ENCODE results near the gene TRMT13.

GRCh38 chr1:100146958-100147357, 14.0 kb downstream of the TRMT13 start:
- TF ChIP-seq CTCF (IDR thresholded peaks at IDR 0.05 in 2 of 3, conservative IDR thresholded peaks at IDR 0.05 in 1 of 3; ENCODE audit: insufficient read depth in 2 of 3, low read depth in 1 of 3, low read length in 3 of 3) (no peak), MYNN (IDR thresholded peaks at IDR 0.05) (no peak), MYNN (CRISPR knock-in tag; IDR thresholded peaks at IDR 0.05) (no peak), EP300 (IDR thresholded peaks at IDR 0.05; ENCODE audit: low read length) (no peak), YY1 (IDR thresholded peaks at IDR 0.05; ENCODE audit: borderline replicate concordance in 1 of 3, control insufficient read depth in 1 of 3, extremely low read depth in 1 of 3, insufficient read depth in 3 of 3, insufficient read length in 1 of 3, insufficient replicate concordance in 2 of 3, low read depth in 1 of 3, low read length in 2 of 3) (no peak), PBX2 (CRISPR knock-in tag; IDR thresholded peaks at IDR 0.05; ENCODE audit: low read depth) (no peak), PBX2 (tag; conservative IDR thresholded peaks at IDR 0.05; ENCODE audit: low read depth) (no peak), ELF4 (CRISPR knock-in tag; IDR thresholded peaks at IDR 0.05) (no peak), ZFP36 (IDR thresholded peaks at IDR 0.05; ENCODE audit: low read depth, low read length, partially characterized antibody) (no peak), HDGF (IDR thresholded peaks at IDR 0.05) (no peak), USF2 (CRISPR knock-in tag; IDR thresholded peaks at IDR 0.05) (no peak), RCOR1 (IDR thresholded peaks at IDR 0.05; ENCODE audit: borderline replicate concordance in 1 of 2, low read depth in 2 of 2, low read length in 2 of 2) (no peak), SLC30A9 (CRISPR knock-in tag; IDR thresholded peaks at IDR 0.05) (no peak), SMC3 (conservative IDR thresholded peaks at IDR 0.05; ENCODE audit: insufficient read depth, low read depth, low read length) (no peak)
- TF ChIP-seq, protein P1, sequence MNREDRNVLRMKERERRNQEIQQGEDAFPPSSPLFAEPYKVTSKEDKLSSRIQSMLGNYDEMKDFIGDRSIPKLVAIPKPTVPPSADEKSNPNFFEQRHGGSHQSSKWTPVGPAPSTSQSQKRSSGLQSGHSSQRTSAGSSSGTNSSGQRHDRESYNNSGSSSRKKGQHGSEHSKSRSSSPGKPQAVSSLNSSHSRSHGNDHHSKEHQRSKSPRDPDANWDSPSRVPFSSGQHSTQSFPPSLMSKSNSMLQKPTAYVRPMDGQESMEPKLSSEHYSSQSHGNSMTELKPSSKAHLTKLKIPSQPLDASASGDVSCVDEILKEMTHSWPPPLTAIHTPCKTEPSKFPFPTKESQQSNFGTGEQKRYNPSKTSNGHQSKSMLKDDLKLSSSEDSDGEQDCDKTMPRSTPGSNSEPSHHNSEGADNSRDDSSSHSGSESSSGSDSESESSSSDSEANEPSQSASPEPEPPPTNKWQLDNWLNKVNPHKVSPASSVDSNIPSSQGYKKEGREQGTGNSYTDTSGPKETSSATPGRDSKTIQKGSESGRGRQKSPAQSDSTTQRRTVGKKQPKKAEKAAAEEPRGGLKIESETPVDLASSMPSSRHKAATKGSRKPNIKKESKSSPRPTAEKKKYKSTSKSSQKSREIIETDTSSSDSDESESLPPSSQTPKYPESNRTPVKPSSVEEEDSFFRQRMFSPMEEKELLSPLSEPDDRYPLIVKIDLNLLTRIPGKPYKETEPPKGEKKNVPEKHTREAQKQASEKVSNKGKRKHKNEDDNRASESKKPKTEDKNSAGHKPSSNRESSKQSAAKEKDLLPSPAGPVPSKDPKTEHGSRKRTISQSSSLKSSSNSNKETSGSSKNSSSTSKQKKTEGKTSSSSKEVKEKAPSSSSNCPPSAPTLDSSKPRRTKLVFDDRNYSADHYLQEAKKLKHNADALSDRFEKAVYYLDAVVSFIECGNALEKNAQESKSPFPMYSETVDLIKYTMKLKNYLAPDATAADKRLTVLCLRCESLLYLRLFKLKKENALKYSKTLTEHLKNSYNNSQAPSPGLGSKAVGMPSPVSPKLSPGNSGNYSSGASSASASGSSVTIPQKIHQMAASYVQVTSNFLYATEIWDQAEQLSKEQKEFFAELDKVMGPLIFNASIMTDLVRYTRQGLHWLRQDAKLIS (CRISPR knock-in tag; IDR thresholded peaks at IDR 0.05): no peak
- TF ChIP-seq, protein P2, sequence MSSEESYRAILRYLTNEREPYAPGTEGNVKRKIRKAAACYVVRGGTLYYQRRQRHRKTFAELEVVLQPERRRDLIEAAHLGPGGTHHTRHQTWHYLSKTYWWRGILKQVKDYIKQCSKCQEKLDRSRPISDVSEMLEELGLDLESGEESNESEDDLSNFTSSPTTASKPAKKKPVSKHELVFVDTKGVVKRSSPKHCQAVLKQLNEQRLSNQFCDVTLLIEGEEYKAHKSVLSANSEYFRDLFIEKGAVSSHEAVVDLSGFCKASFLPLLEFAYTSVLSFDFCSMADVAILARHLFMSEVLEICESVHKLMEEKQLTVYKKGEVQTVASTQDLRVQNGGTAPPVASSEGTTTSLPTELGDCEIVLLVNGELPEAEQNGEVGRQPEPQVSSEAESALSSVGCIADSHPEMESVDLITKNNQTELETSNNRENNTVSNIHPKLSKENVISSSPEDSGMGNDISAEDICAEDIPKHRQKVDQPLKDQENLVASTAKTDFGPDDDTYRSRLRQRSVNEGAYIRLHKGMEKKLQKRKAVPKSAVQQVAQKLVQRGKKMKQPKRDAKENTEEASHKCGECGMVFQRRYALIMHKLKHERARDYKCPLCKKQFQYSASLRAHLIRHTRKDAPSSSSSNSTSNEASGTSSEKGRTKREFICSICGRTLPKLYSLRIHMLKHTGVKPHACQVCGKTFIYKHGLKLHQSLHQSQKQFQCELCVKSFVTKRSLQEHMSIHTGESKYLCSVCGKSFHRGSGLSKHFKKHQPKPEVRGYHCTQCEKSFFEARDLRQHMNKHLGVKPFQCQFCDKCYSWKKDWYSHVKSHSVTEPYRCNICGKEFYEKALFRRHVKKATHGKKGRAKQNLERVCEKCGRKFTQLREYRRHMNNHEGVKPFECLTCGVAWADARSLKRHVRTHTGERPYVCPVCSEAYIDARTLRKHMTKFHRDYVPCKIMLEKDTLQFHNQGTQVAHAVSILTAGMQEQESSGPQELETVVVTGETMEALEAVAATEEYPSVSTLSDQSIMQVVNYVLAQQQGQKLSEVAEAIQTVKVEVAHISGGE (CRISPR knock-in tag; IDR thresholded peaks at IDR 0.05): no peak

Measured in K562 (cell line).